IgD-negative memory B cell (primary cell): Measurements from ENCODE around the gene CNTNAP2. TPM values are rescaled to one million over a fixed set of nuclear protein-coding genes. Genes with fewer than 3 reads are reported as not detected.

Experiments
- H3K27ac Mint-ChIP-seq, 3 donors: one replicate each; pipeline ENCODE4 v1.8.0; 2020 to 2022; ENCODE audit warnings: mild to moderate bottlenecking in 3 of 3, mixed read lengths in 3 of 3, moderate library complexity in 1 of 3
- H3K27me3 Mint-ChIP-seq: one replicate; pipeline ENCODE4 v1.8.0; 2021; ENCODE audit warnings: mixed read lengths
- H3K36me3 Mint-ChIP-seq: one replicate; pipeline ENCODE4 v1.8.0; 2020; ENCODE audit warnings: mild to moderate bottlenecking, mixed read lengths
- H3K4me1 Mint-ChIP-seq, 3 donors: one replicate each; pipeline ENCODE4 v1.8.0; 2020 to 2022; ENCODE audit warnings: mixed read lengths in 3 of 3, mild to moderate bottlenecking in 1 of 3
- H3K4me3 Mint-ChIP-seq, 4 donors: one replicate each; pipeline ENCODE4 v1.8.0; 2020 to 2022; ENCODE audit warnings: mild to moderate bottlenecking in 4 of 4, mixed read lengths in 4 of 4, moderate library complexity in 3 of 4
- H3K9me3 Mint-ChIP-seq, 3 donors: one replicate each; pipeline ENCODE4 v1.8.0; 2020 to 2021; ENCODE audit warnings: mixed read lengths in 3 of 3, mild to moderate bottlenecking in 1 of 3
- polyA plus RNA-seq: library from polyadenylated mRNA; unstranded; fragments of 300-500 nt; fragmentation: Illumina TruSeq; gene quantifications from one replicate; pipeline ENCODE4 v1.2.3, GENCODE V29; 2021

CNTNAP2 gene
- polyA plus RNA-seq, 1 donor from 2014 or later, result 47.3 TPM

GRCh38 chr7:147029953-147030352 is 913.4 kb downstream of the CNTNAP2 start:
- H3K36me3 Mint-ChIP-seq, result no peaks in the 10 kb centered on the region
- no peak overlapping the region for H3K27ac Mint-ChIP-seq
- no peaks in the 10 kb centered on the region for H3K27me3 Mint-ChIP-seq
- no peaks in the 10 kb centered on the region for H3K4me1 Mint-ChIP-seq
- peaks cover 0 to 8% (median 0%) of the 10 kb centered on the region in 3 donors for H3K9me3 Mint-ChIP-seq
- H3K4me3 Mint-ChIP-seq, result no peak overlapping the region

- Mint-ChIP-seq H3K4me1 (no peaks in the 10 kb centered on the region), H3K9me3 (peaks cover 0 to 6% (median 0%) of the 10 kb centered on the region in 3 donors), H3K27me3 (no peaks in the 10 kb centered on the region)
Measured at GRCh38 chr7:147033641-147034040, 917.0 kb downstream of the CNTNAP2 start.

GRCh38 chr7:147041438-147041837 is 924.8 kb downstream of the CNTNAP2 start:
- peaks cover 1 to 10% (median 9%) of the 10 kb centered on the region in 3 donors for H3K9me3 Mint-ChIP-seq
- H3K4me3 Mint-ChIP-seq, result no peak overlapping the region
- no peaks in the 10 kb centered on the region for H3K36me3 Mint-ChIP-seq
- no peaks in the 10 kb centered on the region for H3K27me3 Mint-ChIP-seq
- no peaks in the 10 kb centered on the region for H3K4me1 Mint-ChIP-seq
- H3K27ac Mint-ChIP-seq, result no peak overlapping the region

More at GRCh38 chr7:147033641-147034040, 917.0 kb downstream of the CNTNAP2 start:
- no peaks in the 10 kb centered on the region for H3K36me3 Mint-ChIP-seq
- H3K4me3 Mint-ChIP-seq, result no peak overlapping the region
- H3K27ac Mint-ChIP-seq, result no peak overlapping the region

DNA sequence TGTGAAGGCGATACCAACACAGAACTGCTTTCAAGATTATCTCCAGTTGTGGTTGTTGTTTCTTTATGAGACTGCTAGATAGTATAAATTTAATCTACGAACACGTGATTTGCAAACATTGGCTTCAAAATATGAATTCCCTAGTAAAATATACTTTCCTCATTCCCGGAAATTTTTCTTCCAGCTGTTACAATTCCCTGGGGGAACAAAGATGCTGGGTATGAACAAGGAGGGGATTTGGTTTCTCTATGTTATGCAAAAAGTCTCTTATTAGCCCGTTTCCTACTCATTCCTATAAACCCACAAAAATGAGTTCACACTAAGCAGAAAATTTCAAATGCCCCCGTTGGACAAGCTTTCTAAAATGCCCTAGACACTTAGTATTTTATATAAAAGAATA is 928.3 kb downstream of the CNTNAP2 start:
- Mint-ChIP-seq H3K4me3 (no peak overlapping the region), H3K27me3 (no peaks in the 10 kb centered on the region), H3K36me3 (no peaks in the 10 kb centered on the region), H3K9me3 (peaks cover 0 to 10% (median 9%) of the 10 kb centered on the region in 3 donors), H3K27ac (no peak overlapping the region), H3K4me1 (no peaks in the 10 kb centered on the region)

DNA sequence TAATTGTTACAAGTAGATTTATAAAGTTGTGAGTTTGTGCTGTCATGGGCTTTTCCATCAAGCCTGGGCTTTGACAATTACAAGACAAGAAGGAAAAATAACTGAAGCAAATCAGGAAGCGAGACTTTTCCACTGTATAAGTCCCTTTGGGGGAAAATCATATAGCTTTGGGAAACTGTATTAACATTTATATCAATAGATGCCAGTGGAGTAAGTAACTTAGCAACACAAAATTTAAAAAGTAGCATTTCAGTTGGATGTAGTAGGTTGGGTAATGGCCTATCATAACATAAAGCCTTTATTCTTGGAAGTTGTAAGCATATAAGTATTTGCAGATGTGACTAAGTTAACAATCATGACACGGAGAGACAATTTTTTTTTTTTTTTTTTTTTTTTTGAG is 931.1 kb downstream of the CNTNAP2 start:
- Mint-ChIP-seq H3K4me3 (no peak overlapping the region), H3K27me3 (no peaks in the 10 kb centered on the region)

GRCh38 chr7:147048864-147049263 is 932.3 kb downstream of the CNTNAP2 start:
- Mint-ChIP-seq H3K9me3 (peaks cover 0 to 6% (median 4%) of the 10 kb centered on the region in 3 donors), H3K27me3 (no peaks in the 10 kb centered on the region), H3K36me3 (no peaks in the 10 kb centered on the region), H3K4me1 (no peaks in the 10 kb centered on the region), H3K27ac (no peak overlapping the region), H3K4me3 (no peak overlapping the region)

More for the DNA sequence above, 931.1 kb downstream of the CNTNAP2 start:
- Mint-ChIP-seq H3K9me3 (peaks cover 0 to 9% (median 6%) of the 10 kb centered on the region in 3 donors), H3K4me1 (no peaks in the 10 kb centered on the region), H3K27ac (no peak overlapping the region), H3K36me3 (no peaks in the 10 kb centered on the region)

- no peaks in the 10 kb centered on the region for H3K36me3 Mint-ChIP-seq
Measured at GRCh38 chr7:147052818-147053217, 936.2 kb downstream of the CNTNAP2 start.

DNA sequence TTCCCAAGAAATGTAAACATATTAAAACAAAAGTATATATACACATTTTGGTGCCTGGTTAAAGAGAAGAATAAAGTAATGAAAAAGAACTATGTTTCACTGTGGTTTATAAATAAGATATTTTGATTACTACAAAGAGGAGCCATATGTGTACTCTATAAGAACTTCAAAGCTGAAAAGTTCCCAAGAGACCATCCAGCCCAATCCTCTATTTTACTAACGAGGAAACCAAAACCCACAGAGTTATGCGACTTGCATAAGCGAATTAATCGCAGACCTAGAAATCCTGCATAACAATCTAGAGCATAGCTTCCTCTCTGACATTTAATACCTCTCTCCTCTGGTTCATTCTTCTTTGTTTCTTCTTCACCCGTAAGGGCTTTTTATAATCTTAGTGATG is 937.1 kb downstream of the CNTNAP2 start:
- Mint-ChIP-seq H3K27me3 (no peaks in the 10 kb centered on the region), H3K9me3 (peaks cover 0 to 4% (median 0%) of the 10 kb centered on the region in 3 donors), H3K36me3 (no peaks in the 10 kb centered on the region), H3K27ac (no peak overlapping the region), H3K4me1 (no peaks in the 10 kb centered on the region), H3K4me3 (no peak overlapping the region)

More at GRCh38 chr7:147052818-147053217, 936.2 kb downstream of the CNTNAP2 start:
- H3K9me3 Mint-ChIP-seq, result peaks cover 0 to 4% (median 0%) of the 10 kb centered on the region in 3 donors
- no peak overlapping the region for H3K27ac Mint-ChIP-seq
- H3K4me3 Mint-ChIP-seq, result no peak overlapping the region
- no peaks in the 10 kb centered on the region for H3K27me3 Mint-ChIP-seq
- H3K4me1 Mint-ChIP-seq, result no peaks in the 10 kb centered on the region

DNA sequence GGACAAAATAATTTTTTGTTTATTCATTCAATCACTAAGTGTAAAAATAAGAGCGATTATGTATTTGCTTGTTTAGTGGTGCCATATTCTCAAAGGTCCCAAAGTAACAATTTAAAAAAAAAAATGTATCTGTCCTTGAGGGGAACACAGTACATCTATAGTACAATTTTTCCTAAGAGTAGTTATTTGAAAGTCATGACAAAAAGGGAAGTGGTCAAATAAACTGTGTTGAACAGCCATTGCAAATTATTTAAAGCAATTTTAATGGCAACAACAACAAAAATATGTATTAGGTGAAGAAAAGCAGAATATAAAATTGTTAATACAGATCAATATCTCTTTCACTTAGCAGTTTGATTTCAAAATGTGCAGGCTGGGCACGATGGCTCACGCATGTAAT is 943.5 kb downstream of the CNTNAP2 start:
- Mint-ChIP-seq H3K27ac (no peak overlapping the region), H3K36me3 (no peaks in the 10 kb centered on the region), H3K4me3 (no peak overlapping the region), H3K9me3 (peaks cover 0 to 9% (median 4%) of the 10 kb centered on the region in 3 donors), H3K4me1 (no peaks in the 10 kb centered on the region), H3K27me3 (no peaks in the 10 kb centered on the region)

- no peak overlapping the region for H3K27ac Mint-ChIP-seq
- H3K4me1 Mint-ChIP-seq, result no peaks in the 10 kb centered on the region
- H3K4me3 Mint-ChIP-seq, result no peak overlapping the region
- no peaks in the 10 kb centered on the region for H3K27me3 Mint-ChIP-seq
- H3K9me3 Mint-ChIP-seq, result peaks cover 0 to 12% (median 4%) of the 10 kb centered on the region in 3 donors
- H3K36me3 Mint-ChIP-seq, result no peaks in the 10 kb centered on the region
Measured at GRCh38 chr7:147062897-147063296, 946.3 kb downstream of the CNTNAP2 start.

DNA sequence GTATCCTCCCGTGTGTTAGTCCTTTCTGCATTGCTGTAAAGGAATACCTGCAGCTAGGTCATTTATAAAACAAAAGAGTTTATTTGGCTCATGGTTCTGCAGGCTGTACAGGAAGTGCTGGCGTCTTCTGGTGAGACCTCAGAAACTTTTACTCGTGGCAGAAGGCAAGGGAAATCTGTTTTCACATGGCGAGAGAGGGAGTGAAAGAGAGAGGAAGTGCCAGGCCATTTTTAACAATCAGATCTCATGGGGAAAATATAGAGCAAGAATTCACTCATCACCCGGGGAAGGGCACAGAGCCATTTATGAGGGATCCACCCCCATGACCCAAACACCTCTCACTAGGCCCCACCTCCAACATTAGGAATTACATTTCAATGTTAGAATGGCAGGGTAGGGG is 952.2 kb downstream of the CNTNAP2 start:
- H3K9me3 Mint-ChIP-seq, result peaks cover 3 to 10% (median 7%) of the 10 kb centered on the region in 3 donors
- no peak overlapping the region for H3K4me3 Mint-ChIP-seq
- H3K4me1 Mint-ChIP-seq, result no peaks in the 10 kb centered on the region
- no peaks in the 10 kb centered on the region for H3K36me3 Mint-ChIP-seq
- no peaks in the 10 kb centered on the region for H3K27me3 Mint-ChIP-seq
- no peak overlapping the region for H3K27ac Mint-ChIP-seq

- peaks cover 3 to 11% (median 7%) of the 10 kb centered on the region in 3 donors for H3K9me3 Mint-ChIP-seq
- no peak overlapping the region for H3K27ac Mint-ChIP-seq
- no peaks in the 10 kb centered on the region for H3K27me3 Mint-ChIP-seq
- no peak overlapping the region for H3K4me3 Mint-ChIP-seq
- no peaks in the 10 kb centered on the region for H3K36me3 Mint-ChIP-seq
- H3K4me1 Mint-ChIP-seq, result no peaks in the 10 kb centered on the region
Measured at GRCh38 chr7:147069771-147070170, 953.2 kb downstream of the CNTNAP2 start.

DNA sequence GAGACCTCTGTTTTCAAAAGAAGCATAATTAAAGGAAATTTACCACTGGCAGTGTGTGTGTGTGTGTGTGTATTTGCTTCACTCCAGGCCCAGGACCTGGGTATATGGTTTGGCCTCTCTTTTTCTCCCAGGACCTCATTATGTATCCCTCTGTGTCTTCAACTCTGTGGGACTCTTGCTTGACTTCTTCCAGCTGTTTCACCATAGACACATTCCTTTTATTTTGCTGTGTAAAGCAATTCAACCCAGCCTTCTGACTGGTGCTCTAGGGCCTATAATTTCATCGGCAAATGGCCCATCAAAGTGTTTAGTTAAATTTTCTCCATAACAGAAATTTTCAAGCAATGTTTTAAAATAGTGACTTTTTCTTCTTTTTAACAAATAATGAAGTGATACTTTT is 954.3 kb downstream of the CNTNAP2 start:
- H3K4me1 Mint-ChIP-seq, result no peaks in the 10 kb centered on the region
- H3K9me3 Mint-ChIP-seq, result peaks cover 3 to 11% (median 7%) of the 10 kb centered on the region in 3 donors
- H3K27me3 Mint-ChIP-seq, result no peaks in the 10 kb centered on the region
- no peak overlapping the region for H3K4me3 Mint-ChIP-seq
- no peaks in the 10 kb centered on the region for H3K36me3 Mint-ChIP-seq
- H3K27ac Mint-ChIP-seq, result no peak overlapping the region

- Mint-ChIP-seq H3K27me3 (no peaks in the 10 kb centered on the region), H3K9me3 (peaks cover 3 to 11% (median 7%) of the 10 kb centered on the region in 3 donors), H3K4me1 (no peaks in the 10 kb centered on the region), H3K36me3 (no peaks in the 10 kb centered on the region), H3K27ac (no peak overlapping the region), H3K4me3 (no peak overlapping the region)
Measured at GRCh38 chr7:147071536-147071935, 954.9 kb downstream of the CNTNAP2 start.

GRCh38 chr7:147078312-147078711 is 961.7 kb downstream of the CNTNAP2 start:
- H3K36me3 Mint-ChIP-seq, result no peaks in the 10 kb centered on the region
- no peaks in the 10 kb centered on the region for H3K27me3 Mint-ChIP-seq
- peaks cover 0 to 6% (median under 1%) of the 10 kb centered on the region in 3 donors for H3K9me3 Mint-ChIP-seq
- H3K4me1 Mint-ChIP-seq, result no peaks in the 10 kb centered on the region
- H3K4me3 Mint-ChIP-seq, result no peak overlapping the region
- no peak overlapping the region for H3K27ac Mint-ChIP-seq

DNA sequence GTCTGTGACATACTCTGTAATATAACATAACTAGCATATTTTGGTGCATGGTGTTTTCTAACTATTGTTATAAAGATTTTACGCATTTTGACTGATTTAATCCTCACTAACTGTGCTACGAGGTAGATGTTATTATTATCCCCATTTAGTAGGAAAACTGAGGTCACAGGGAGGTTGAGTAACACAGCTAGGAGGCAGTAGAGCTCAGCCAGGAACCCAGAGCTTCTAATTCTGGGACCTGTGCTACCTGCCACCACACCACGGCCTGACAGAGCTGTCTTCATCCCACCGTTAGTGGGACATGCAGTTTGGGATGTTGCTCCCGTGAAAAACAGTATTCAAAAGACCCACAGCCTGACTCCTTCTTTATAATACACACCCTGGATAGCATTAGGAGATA is 962.5 kb downstream of the CNTNAP2 start:
- no peak overlapping the region for H3K27ac Mint-ChIP-seq
- H3K9me3 Mint-ChIP-seq, result no peaks in the 10 kb centered on the region
- H3K4me3 Mint-ChIP-seq, result no peak overlapping the region
- H3K27me3 Mint-ChIP-seq, result no peaks in the 10 kb centered on the region
- no peaks in the 10 kb centered on the region for H3K4me1 Mint-ChIP-seq
- no peaks in the 10 kb centered on the region for H3K36me3 Mint-ChIP-seq
